Natural killer cell (primary cell): ENCODE data around the gene DEAF1. TPM values are rescaled to one million over a fixed set of nuclear protein-coding genes. Genes with fewer than 3 reads are reported as not detected.

Experiments used
- ATAC-seq, 3 donors: fragments of 150-1000 bp in 2 of 3; fragments of 200-7000 bp in 1 of 3; cut with Tn5 transposase; 1 replicate in 1 of 3; 2 replicates in 2 of 3; pipeline ENCODE4 v1.10.0; 2021; ENCODE audit warnings: mild to moderate bottlenecking in 2 of 3, moderate library complexity in 2 of 3
- DNase-seq, 2 donors: peaks; one replicate each; pipeline versions ENCODE4 v3.0.0 to v3.0.0-alpha.2; 2013 to 2021; ENCODE audit warnings: mixed read lengths in 1 of 2
- H3K27ac ChIP-seq: one replicate; pipeline ENCODE4 v1.5.1; 2013; ENCODE audit warnings: mild to moderate bottlenecking, low read length
- H3K27me3 ChIP-seq: one replicate; pipeline ENCODE4 v1.6.1; 2013; ENCODE audit warnings: low read length; ENCODE audit not compliant: control insufficient read depth, insufficient read depth
- H3K36me3 ChIP-seq: one replicate; pipeline ENCODE4 v1.6.1; 2013; ENCODE audit warnings: low read length; ENCODE audit not compliant: control insufficient read depth, insufficient read depth
- H3K4me1 ChIP-seq: one replicate; pipeline ENCODE4 v1.6.1; 2013; ENCODE audit warnings: low read length; ENCODE audit not compliant: control insufficient read depth, insufficient read depth
- H3K4me3 ChIP-seq: one replicate; pipeline ENCODE4 v1.5.1; 2013; ENCODE audit warnings: low read length
- H3K9me3 ChIP-seq: one replicate; pipeline ENCODE4 v1.6.1; 2013; ENCODE audit warnings: low read length; ENCODE audit not compliant: control insufficient read depth, insufficient read depth
- H3K27ac Mint-ChIP-seq, 2 donors: one replicate each; pipeline ENCODE4 v1.8.0; 2022; ENCODE audit warnings: mild to moderate bottlenecking in 2 of 2, mixed read lengths in 2 of 2, moderate library complexity in 1 of 2
- H3K27me3 Mint-ChIP-seq, 2 donors: one replicate each; pipeline ENCODE4 v1.8.0; 2022; ENCODE audit warnings: low read depth in 2 of 2, mixed read lengths in 2 of 2
- H3K36me3 Mint-ChIP-seq: one replicate; pipeline ENCODE4 v1.8.0; 2022; ENCODE audit warnings: mixed read lengths
- H3K4me1 Mint-ChIP-seq, 2 donors: one replicate each; pipeline ENCODE4 v1.8.0; 2022; ENCODE audit warnings: mixed read lengths in 2 of 2
- H3K4me3 Mint-ChIP-seq: one replicate; pipeline ENCODE4 v1.8.0; 2022; ENCODE audit warnings: mild to moderate bottlenecking, moderate library complexity, mixed read lengths
- H3K9me3 Mint-ChIP-seq, 2 donors: one replicate each; pipeline ENCODE4 v1.8.0; 2022; ENCODE audit warnings: mixed read lengths in 2 of 2
- CTCF ChIP-seq: fragments of 200-600 bp; IDR thresholded peaks from one replicate; pipeline ENCODE4 v1.8.0; 2022; ENCODE audit warnings: antibody characterized with exemption
- WGBS: methylation state at CpG from one replicate; pipeline ENCODE4 v1.1.7; 2013; ENCODE audit warnings: missing lambda C conversion rate; ENCODE audit not compliant: insufficient coverage; 5-methylcytosine and 5-hydroxymethylcytosine counted together
- intact Hi-C: fragments of 100-400 bp; cut with micrococcal nuclease; formaldehyde crosslinking; loops from one replicate; pipeline ENCODE4 v1.14.2; 2022
- total RNA-seq, 4 donors: library from RNA; stranded (reverse); fragments of 120-200 nt in 1 of 4; gene quantifications; one replicate each; pipeline versions ENCODE4 v1.2.3 to v1.2.4, GENCODE V29; 2013 to 2022

DEAF1 gene
- total RNA-seq, 3 donors from 2014 or later (not counting 1 experiment from before 2014, with no cell fraction given): 25.9 to 26.9 (median 26.8) TPM

- H3K27ac ChIP-seq: no peak overlapping the region
- Mint-ChIP-seq H3K27me3 (peaks cover 0 to 5% of the 10 kb centered on the region in 2 donors), H3K9me3 (no peaks in the 10 kb centered on the region), H3K27ac (no peak overlapping the region), H3K4me1 (peaks cover 5 to 12% of the 10 kb centered on the region in 2 donors), H3K4me3 (no peak overlapping the region), H3K36me3 (no peaks in the 10 kb centered on the region)
- peaks cover 14% of the 10 kb centered on the region for H3K4me1 ChIP-seq
- peaks cover 6% of the 10 kb centered on the region for H3K36me3 ChIP-seq
- ATAC-seq (no peak), DNase-seq (no peak)
- WGBS: 95% methylated on average over 50 of the region's 50 CpGs
- H3K27me3 ChIP-seq: peaks cover 5% of the 10 kb centered on the region
- no peak for TF ChIP-seq CTCF
- H3K9me3 ChIP-seq: peaks cover 4% of the 10 kb centered on the region
- H3K4me3 ChIP-seq: no peak overlapping the region
- intact Hi-C loops: no loop called here
These were observed 50.9 kb downstream of the DEAF1 start for GRCh38 chr11:643849-644738.

GRCh38 chr11:643366-643765 lies 51.7 kb downstream of the DEAF1 start:
- Histone ChIP-seq H3K27me3 (peaks cover 8% of the 10 kb centered on the region), H3K36me3 (peaks cover 6% of the 10 kb centered on the region), H3K9me3 (peaks cover 4% of the 10 kb centered on the region), H3K27ac (no peak overlapping the region), H3K4me1 (peaks cover 18% of the 10 kb centered on the region), H3K4me3 (no peak overlapping the region)
- WGBS: 81% methylated on average over 9 of the region's 9 CpGs
- no peak overlapping the region for H3K4me3 Mint-ChIP-seq
- H3K27ac Mint-ChIP-seq: no peak overlapping the region
- no peaks in the 10 kb centered on the region for H3K9me3 Mint-ChIP-seq
- peaks cover 5 to 12% of the 10 kb centered on the region in 2 donors for H3K4me1 Mint-ChIP-seq
- DNase-seq (no peak), ATAC-seq (no peak)
- intact Hi-C loops: no loop called here
- TF ChIP-seq CTCF: no peak
- H3K27me3 Mint-ChIP-seq: peaks cover 0 to 11% of the 10 kb centered on the region in 2 donors
- no peaks in the 10 kb centered on the region for H3K36me3 Mint-ChIP-seq

- no peak overlapping the region for H3K27ac ChIP-seq
- WGBS: 96% methylated on average over 19 of the region's 19 CpGs
- no peak for ATAC-seq
- H3K36me3 ChIP-seq: peaks cover 6% of the 10 kb centered on the region
- Mint-ChIP-seq H3K4me1 (peaks cover 5 to 19% of the 10 kb centered on the region in 2 donors), H3K27ac (no peak overlapping the region), H3K27me3 (peaks cover 8 to 18% of the 10 kb centered on the region in 2 donors), H3K36me3 (no peaks in the 10 kb centered on the region), H3K4me3 (no peak overlapping the region), H3K9me3 (no peaks in the 10 kb centered on the region)
- peaks cover 4% of the 10 kb centered on the region for H3K9me3 ChIP-seq
- no peak for TF ChIP-seq CTCF
- no peak for DNase-seq
- no peak overlapping the region for H3K4me3 ChIP-seq
- intact Hi-C loops: no loop called here
- H3K4me1 ChIP-seq: peaks cover 18% of the 10 kb centered on the region
- peaks cover 16% of the 10 kb centered on the region for H3K27me3 ChIP-seq
These were observed 53.1 kb downstream of the DEAF1 start for GRCh38 chr11:641806-642370.
